Activated CD4-positive, alpha-beta memory T cell treated with anti-CD3 and anti-CD28 coated beads, Interleukin-2, amount 10 ng/mL, durations not matched to agents 7 days and 5 days (primary cell): ENCODE measurements around the gene ACHE. TPM values are rescaled to one million over a fixed set of nuclear protein-coding genes. Genes with fewer than 3 reads are reported as not detected.

Experiments used
- CTCF ChIA-PET: fragments of 350-600 bp; sonication (Branson Sonifier 250); formaldehyde crosslinking; loops from one replicate; lab custom pipeline; 2021; ENCODE audit warnings: antibody characterized with exemption, inconsistent platforms; lab: Charles Lee
- POLR2A ChIA-PET: fragments of 350-600 bp; sonication (Branson Sonifier 250); formaldehyde crosslinking; loops from one replicate; lab custom pipeline; 2021; ENCODE audit warnings: antibody characterized with exemption; lab: Charles Lee
- DNase-seq: peaks from one replicate; pipeline ENCODE4 v3.0.0-alpha.2; 2020
- H3K27ac Mint-ChIP-seq: one replicate; pipeline ENCODE4 v1.8.0; 2021; ENCODE audit warnings: mild to moderate bottlenecking, mixed read lengths
- H3K27me3 Mint-ChIP-seq: one replicate; pipeline ENCODE4 v1.8.0; 2021; ENCODE audit warnings: mixed read lengths
- H3K36me3 Mint-ChIP-seq: one replicate; pipeline ENCODE4 v1.8.0; 2021; ENCODE audit warnings: low read depth, mixed read lengths
- H3K4me1 Mint-ChIP-seq: one replicate; pipeline ENCODE4 v1.8.0; 2021; ENCODE audit warnings: mixed read lengths
- H3K4me3 Mint-ChIP-seq: one replicate; pipeline ENCODE4 v1.8.0; 2021; ENCODE audit warnings: mild to moderate bottlenecking, mixed read lengths
- H3K9me3 Mint-ChIP-seq: one replicate; pipeline ENCODE4 v1.8.0; 2021; ENCODE audit warnings: mixed read lengths
- total RNA-seq, 2 experiments: library from RNA; stranded (reverse); gene quantifications; one replicate each; pipeline ENCODE4 v1.2.3, GENCODE V29; 2021

Gene ACHE
- total RNA-seq, 2 experiments from 2014 or later: 0.13 TPM; not detected in 1

- ChIA-PET CTCF (interaction anchor here (0.5 to 6.9 kb wide), 29 partner anchors 10 to 424 kb away, joined by 3 to 141 read pairs (median 4); partner anchors contain the start of genes FBXO24, GIGYF1, LRCH4 and POP7), POLR2A (interaction anchor here (0.7 to 4.2 kb wide), 12 partner anchors 9 to 218 kb away, joined by 3 to 38 read pairs (median 6); partner anchors contain the start of genes POP7, SRRT and UFSP1)
- H3K27ac Mint-ChIP-seq: peak within 1 kb of the TSS; percentile 49
- peaks cover 6% of the 10 kb centered on the region for H3K36me3 Mint-ChIP-seq
- no peaks in the 10 kb centered on the region for H3K27me3 Mint-ChIP-seq
- peak within 1 kb of the TSS; percentile 93 for H3K4me3 Mint-ChIP-seq
- DNase-seq: peak; percentile 88
- no peaks in the 10 kb centered on the region for H3K9me3 Mint-ChIP-seq
- peaks cover 20% of the 10 kb centered on the region for H3K4me1 Mint-ChIP-seq
Observed at GRCh38 chr7:100852048-100852872, 43.4 kb downstream of the ACHE start, which contains the start of gene SLC12A9. SLC12A9 (plus strand) TSS chr7:100852713; CDS start chr7:100854198, 1,485 bp downstream.

GRCh38 chr7:100847360-100847759 is 48.3 kb downstream of the ACHE start:
- no peak for DNase-seq
- no peaks in the 10 kb centered on the region for H3K9me3 Mint-ChIP-seq
- H3K4me3 Mint-ChIP-seq: no peak overlapping the region
- peaks cover 5% of the 10 kb centered on the region for H3K4me1 Mint-ChIP-seq
- CTCF ChIA-PET: no interaction called here
- POLR2A ChIA-PET: no interaction called here
- no peak overlapping the region for H3K27ac Mint-ChIP-seq
- no peaks in the 10 kb centered on the region for H3K36me3 Mint-ChIP-seq
- H3K27me3 Mint-ChIP-seq: no peaks in the 10 kb centered on the region

- ChIA-PET CTCF (interaction anchor here (3.4 kb wide), 1 partner anchor 11 kb away, joined by 18 read pairs; the partner anchor contains the start of gene SLC12A9), POLR2A (no interaction called here)
- peaks cover 4% of the 10 kb centered on the region for H3K27me3 Mint-ChIP-seq
- no peaks in the 10 kb centered on the region for H3K9me3 Mint-ChIP-seq
- no peaks in the 10 kb centered on the region for H3K36me3 Mint-ChIP-seq
- no peak overlapping the region for H3K27ac Mint-ChIP-seq
- peaks cover 24% of the 10 kb centered on the region for H3K4me1 Mint-ChIP-seq
- no peak for DNase-seq
- no peak overlapping the region for H3K4me3 Mint-ChIP-seq
Observed at GRCh38 chr7:100840470-100841100, 55.1 kb downstream of the ACHE start.

Other genes starting within 250 kb of the ACHE start
- gene ACTL6B, start 239.4 kb downstream of the ACHE start, total RNA-seq: not detected
- gene GNB2, start 222.1 kb downstream of the ACHE start, total RNA-seq: 100 to 1,000 TPM; 263 to 266 TPM
- gene GIGYF1, start 201.6 kb downstream of the ACHE start, total RNA-seq: 10 to 100 TPM; 43.4 to 47.4 TPM
- 10 to 100 TPM; 32.5 to 35.2 TPM for gene POP7, start 189.8 kb downstream of the ACHE start, total RNA-seq
- not detected for gene EPO, start 175.4 kb downstream of the ACHE start, total RNA-seq
- not detected for gene ZAN, start 162.3 kb downstream of the ACHE start, total RNA-seq
- under 1 TPM; 0.60 TPM for gene EPHB4, start 68.4 kb downstream of the ACHE start, total RNA-seq
- 10 to 100 TPM; 34.0 to 36.3 TPM for gene SLC12A9, start 43.2 kb downstream of the ACHE start, total RNA-seq
- gene TRIP6, start 28.5 kb downstream of the ACHE start, total RNA-seq: 10 to 100 TPM; 28.9 to 30.1 TPM
- 100 to 1,000 TPM; 202 to 205 TPM for gene SRRT, start 20.8 kb downstream of the ACHE start, total RNA-seq
- gene UFSP1, start 6.2 kb downstream of the ACHE start, total RNA-seq: 1 to 10 TPM; 2.1 to 3.0 TPM
- gene MUC3A, start 53.6 kb upstream of the ACHE start, total RNA-seq: under 1 TPM in 1 of 2 experiments, not detected in 1; 0.20 TPM
- under 1 TPM in 1 of 2 experiments, not detected in 1; 0.50 TPM for gene MUC12, start 73.7 kb upstream of the ACHE start, total RNA-seq
- gene MUC17, start 124.2 kb upstream of the ACHE start, total RNA-seq: not detected
- gene TRIM56, start 189.6 kb upstream of the ACHE start, total RNA-seq: 10 to 100 TPM; 72.6 to 72.7 TPM
- gene SERPINE1, start 231.2 kb upstream of the ACHE start, total RNA-seq: under 1 TPM; 0.23 to 0.28 TPM